SK-N-SH (cell line): ENCODE data around the gene MALRD1. TPM values are rescaled to one million over a fixed set of nuclear protein-coding genes. Genes with fewer than 3 reads are reported as not detected.

Experiments
- CTCF ChIA-PET: fragments of 300-600, 350-600 bp; formaldehyde crosslinking; extraction: SDS; loops from one replicate; lab custom pipeline; 2021; lab: Yijun Ruan, JAX
- POLR2A ChIA-PET: fragments of 350-600 bp; sonication (Branson Sonifier 250); formaldehyde crosslinking; extraction: SDS; loops from one replicate; lab custom pipeline; 2020; ENCODE audit warnings: antibody characterized with exemption, inconsistent platforms; lab: Yijun Ruan, JAX
- DNase-seq: peaks from one replicate; pipeline ENCODE4 v3.0.0; 2012
- H2AFZ ChIP-seq: fragments of 200-600 bp; sonication (generic); 2 replicates; pipeline ENCODE4 v1.8.1; 2016; ENCODE audit warnings: antibody characterized with exemption, mild to moderate bottlenecking, low read depth
- H3F3A ChIP-seq: fragments of 200-600 bp; sonication (generic); replicated peaks from 2 replicates; pipeline ENCODE3; 2016; ENCODE audit warnings: antibody characterized with exemption, mild to moderate bottlenecking; ENCODE audit not compliant: insufficient read depth
- H3K27ac ChIP-seq, 2 experiments: fragments of 200-500 bp in 1 of 2; fragments of 200-600 bp in 1 of 2; sonication (Bioruptor generic) in 1 of 2; sonication (generic), shearing (Covaris generic) in 1 of 2; 2 replicates each; pipeline versions ENCODE4 v1.5.1 to v1.6.1; 2014 to 2016; ENCODE audit warnings: low read depth in 2 of 2, inconsistent platforms in 1 of 2, low read length in 1 of 2, mild to moderate bottlenecking in 1 of 2, mixed read lengths in 1 of 2
- H3K27me3 ChIP-seq: fragments of 200-600 bp; sonication (generic), shearing (Covaris generic); 2 replicates; pipeline ENCODE4 v1.6.1; 2016; ENCODE audit warnings: mixed run types; ENCODE audit not compliant: insufficient read depth
- H3K36me3 ChIP-seq, 2 experiments: fragments of 200-500 bp in 1 of 2; fragments of 200-600 bp in 1 of 2; sonication (Bioruptor generic) in 1 of 2; sonication (generic) in 1 of 2; replicated peaks in 1 of 2; 2 replicates each; pipeline versions ENCODE3 to v1.5.1; 2014 to 2016; ENCODE audit warnings: low read length in 1 of 2, mild to moderate bottlenecking in 1 of 2; ENCODE audit not compliant: insufficient read depth in 2 of 2, control insufficient read depth in 1 of 2
- H3K4me1 ChIP-seq, 2 experiments: fragments of 200-500 bp in 1 of 2; fragments of 200-600 bp in 1 of 2; sonication (Bioruptor generic) in 1 of 2; sonication (generic), shearing (Covaris generic) in 1 of 2; 2 replicates each; pipeline versions ENCODE4 v1.5.1 to v1.6.1; 2014 to 2016; ENCODE audit warnings: low read depth in 1 of 2, low read length in 1 of 2, mixed run types in 1 of 2; ENCODE audit not compliant: insufficient read depth in 2 of 2, control insufficient read depth in 1 of 2
- H3K4me2 ChIP-seq: fragments of 200-600 bp; sonication (generic), shearing (Covaris generic); 2 replicates; pipeline ENCODE4 v1.6.1; 2017; ENCODE audit warnings: mixed run types
- H3K4me3 ChIP-seq, 2 experiments: fragments of 200-500 bp in 1 of 2; fragments of 200-600 bp in 1 of 2; sonication (Bioruptor generic) in 1 of 2; sonication (generic), shearing (Covaris generic) in 1 of 2; 2 replicates each; pipeline versions ENCODE4 v1.5.1 to v1.8.1; 2014 to 2016; ENCODE audit warnings: low read depth in 2 of 2, inconsistent platforms in 1 of 2, low read length in 1 of 2, mild to moderate bottlenecking in 1 of 2, mixed read lengths in 1 of 2, moderate library complexity in 1 of 2
- H3K79me2 ChIP-seq: fragments of 200-600 bp; sonication (generic); 2 replicates; pipeline ENCODE4 v1.8.1; 2017; ENCODE audit warnings: mild to moderate bottlenecking; ENCODE audit not compliant: insufficient read depth
- H3K9ac ChIP-seq: fragments of 200-600 bp; sonication (generic); 2 replicates; pipeline ENCODE4 v1.6.1; 2017; ENCODE audit warnings: mixed run types
- H3K9me2 ChIP-seq: fragments of 200-600 bp; sonication (generic); 2 replicates; pipeline ENCODE4 v1.6.1; 2017; ENCODE audit warnings: mixed run types
- H3K9me3 ChIP-seq: fragments of 200-600 bp; sonication (generic); 2 replicates; pipeline ENCODE4 v1.6.1; 2017; ENCODE audit warnings: mixed run types, mild to moderate bottlenecking, moderate library complexity
- H4K20me1 ChIP-seq: fragments of 200-600 bp; sonication (generic); 2 replicates; pipeline ENCODE4 v1.6.1; 2017; ENCODE audit warnings: mild to moderate bottlenecking, mixed run types; ENCODE audit not compliant: insufficient read depth
- CHD2 ChIP-seq: fragments of 150-350 bp; IDR thresholded peaks from 2 replicates; pipeline ENCODE4 v1.6.1; 2018; ENCODE audit warnings: low read length; ENCODE audit not compliant: partially characterized antibody
- EP300 ChIP-seq, 2 experiments: IDR thresholded peaks; 2 replicates each; pipeline versions ENCODE4 v1.4.0 to v1.6.1; 2012; ENCODE audit warnings: borderline replicate concordance in 1 of 2, low read depth in 1 of 2, low read length in 1 of 2
- EZH2phosphoT487 ChIP-seq: fragments of 200-600 bp; sonication (generic); IDR thresholded peaks from 2 replicates; pipeline ENCODE4 v1.6.1; 2017; ENCODE audit warnings: low read depth, mixed run types, mild to moderate bottlenecking, antibody characterized with exemption, moderate library complexity, borderline replicate concordance
- FOXJ3 ChIP-seq: sonication (generic); formaldehyde crosslinking; IDR thresholded peaks from 2 replicates; pipeline ENCODE4 v1.5.1; 2020; ENCODE audit warnings: mild to moderate bottlenecking, missing genetic modification reagents
- GATA2 ChIP-seq: sonication (generic); formaldehyde crosslinking; IDR thresholded peaks from 2 replicates; pipeline ENCODE4 v1.5.0; 2020; ENCODE audit warnings: mild to moderate bottlenecking, missing genetic modification reagents
- IRF3 ChIP-seq: fragments of 150-350 bp; IDR thresholded peaks from 2 replicates; pipeline ENCODE4 v1.6.1; 2016; ENCODE audit warnings: mild to moderate bottlenecking, low read depth, low read length
- MXI1 ChIP-seq: IDR thresholded peaks from 2 replicates; pipeline ENCODE4 v1.6.1; 2012; ENCODE audit warnings: mild to moderate bottlenecking, low read depth, low read length, improper control_type of control experiment
- PBX3 ChIP-seq: IDR thresholded peaks from 2 replicates; pipeline ENCODE4; 2012
- RCOR1 ChIP-seq: fragments of 150-350 bp; IDR thresholded peaks from 2 replicates; pipeline ENCODE4 v1.6.1; 2017; ENCODE audit warnings: antibody characterized with exemption, low read length
- REST ChIP-seq: IDR thresholded peaks from 2 replicates; pipeline ENCODE4 v1.6.1; 2012; ENCODE audit warnings: mild to moderate bottlenecking, low read depth, low read length, moderate library complexity
- RFX5 ChIP-seq: IDR thresholded peaks from 2 replicates; pipeline ENCODE4 v1.6.1; 2012; ENCODE audit warnings: mild to moderate bottlenecking, improper control_type of control experiment, low read length
- RXRA ChIP-seq: IDR thresholded peaks from 2 replicates; pipeline ENCODE4 v1.4.0; 2012; ENCODE audit warnings: low read depth, mild to moderate bottlenecking, borderline replicate concordance
- SIN3A ChIP-seq: IDR thresholded peaks from 2 replicates; pipeline ENCODE4 v1.6.1; 2012; ENCODE audit warnings: low read depth, mild to moderate bottlenecking, low read length, moderate library complexity, borderline replicate concordance
- SMC3 ChIP-seq: IDR thresholded peaks from 2 replicates; pipeline ENCODE4 v1.6.1; 2012; ENCODE audit warnings: low read depth, low read length, improper control_type of control experiment
- TEAD4 ChIP-seq: IDR thresholded peaks from 2 replicates; pipeline ENCODE4 v1.4.0; 2012; ENCODE audit warnings: mild to moderate bottlenecking, borderline replicate concordance; ENCODE audit not compliant: insufficient read depth
- USF1 ChIP-seq: IDR thresholded peaks from 2 replicates; pipeline ENCODE4 v1.4.0; 2012; ENCODE audit warnings: low read depth, borderline replicate concordance
- USF2 ChIP-seq: fragments of 150-350 bp; IDR thresholded peaks from 2 replicates; pipeline ENCODE4 v1.6.1; 2017; ENCODE audit warnings: antibody characterized with exemption, low read length, low read depth, borderline replicate concordance
- YY1 ChIP-seq: IDR thresholded peaks from 2 replicates; pipeline ENCODE4 v1.4.0; 2012; ENCODE audit warnings: low read depth, mild to moderate bottlenecking
- ZBTB33 ChIP-seq: IDR thresholded peaks from 2 replicates; pipeline ENCODE4 v1.4.0; 2012; ENCODE audit warnings: low read depth, borderline replicate concordance
- WGBS: methylation state at CpG from one replicate; pipeline ENCODE4 v1.1.6; 2017; ENCODE audit warnings: low lambda C conversion rate; 5-methylcytosine and 5-hydroxymethylcytosine counted together
- polyA plus RNA-seq, 3 experiments: library from polyadenylated mRNA; depleted of rRNA; stranded (reverse); fragments of >200 nt; gene quantifications; 2 replicates each; pipeline ENCODE4 v1.2.3, GENCODE V29; 2012

The MALRD1 gene
- polyA plus RNA-seq, 1 of the 3 experiments (the other 2 are of a cell fraction) = not detected

- no peak for TF ChIP-seq RCOR1
- no peak for TF ChIP-seq GATA2 (CRISPR knock-in tag)
- TF ChIP-seq, all 33 proteins: peak for 0
These were observed 627.5 kb downstream of the MALRD1 start (continued) for GRCh38 chr10:19676063-19676462.

- no peak overlapping the region for H3K27ac ChIP-seq
- no peak overlapping the region for H3K4me3 ChIP-seq
- no peak for TF ChIP-seq USF2
- no peak for TF ChIP-seq ZBTB33
- no peak for TF ChIP-seq REST
- no peak for TF ChIP-seq RFX5
- no peak for TF ChIP-seq IRF3
- TF ChIP-seq SIN3A = no peak
- no peak for TF ChIP-seq USF1
- no peak for TF ChIP-seq RXRA
- no peak for TF ChIP-seq CHD2
- TF ChIP-seq TEAD4 = no peak
- TF ChIP-seq PBX3 = no peak
- no peak for TF ChIP-seq EP300 (IDR thresholded peaks at IDR 0.05; ENCODE audit: borderline replicate concordance in 1 of 2, low read depth in 1 of 2, low read length in 1 of 2)
- TF ChIP-seq EZH2phosphoT487 = no peak
- no peak for TF ChIP-seq SMC3
- TF ChIP-seq YY1 = no peak
- no peak for TF ChIP-seq MXI1
- TF ChIP-seq FOXJ3 (CRISPR knock-in tag) = no peak
- H3K79me2 ChIP-seq = no peaks in the 10 kb centered on the region
- H3K36me3 ChIP-seq = no peaks in the 10 kb centered on the region
- H3K9ac ChIP-seq = no peak overlapping the region
- POLR2A ChIA-PET = no interaction called here
- no peaks in the 10 kb centered on the region for H3K4me1 ChIP-seq
- no peak for DNase-seq
- 83% methylated on average over 3 of the region's 3 CpGs for WGBS
- H3K9me2 ChIP-seq = no peaks in the 10 kb centered on the region
- CTCF ChIA-PET = no interaction called here
- no peaks in the 10 kb centered on the region for H3K27me3 ChIP-seq
- H2AFZ ChIP-seq = no peak overlapping the region
- no peak overlapping the region for H3K4me2 ChIP-seq
- H3K9me3 ChIP-seq = no peaks in the 10 kb centered on the region
- no peaks in the 10 kb centered on the region for H4K20me1 ChIP-seq
- no peaks in the 10 kb centered on the region for H3F3A ChIP-seq
These were observed 634.8 kb downstream of the MALRD1 start for GRCh38 chr10:19683356-19683755.
